Cerebellar nuclear complex (tissue), 1 donor: ENCODE measurements around the gene SEMA7A.
"Not testable (repeated sequence)": the region's sequence is repeated elsewhere in the genome, so short reads cannot be mapped to it uniquely, and the experiment has no call there.

ENCODE experiments used
- DNase-seq, 2 experiments: peaks; one replicate each; lab custom pipeline; 2025; lab: John Stamatoyannopoulos, UW

The SEMA7A gene

DNA sequence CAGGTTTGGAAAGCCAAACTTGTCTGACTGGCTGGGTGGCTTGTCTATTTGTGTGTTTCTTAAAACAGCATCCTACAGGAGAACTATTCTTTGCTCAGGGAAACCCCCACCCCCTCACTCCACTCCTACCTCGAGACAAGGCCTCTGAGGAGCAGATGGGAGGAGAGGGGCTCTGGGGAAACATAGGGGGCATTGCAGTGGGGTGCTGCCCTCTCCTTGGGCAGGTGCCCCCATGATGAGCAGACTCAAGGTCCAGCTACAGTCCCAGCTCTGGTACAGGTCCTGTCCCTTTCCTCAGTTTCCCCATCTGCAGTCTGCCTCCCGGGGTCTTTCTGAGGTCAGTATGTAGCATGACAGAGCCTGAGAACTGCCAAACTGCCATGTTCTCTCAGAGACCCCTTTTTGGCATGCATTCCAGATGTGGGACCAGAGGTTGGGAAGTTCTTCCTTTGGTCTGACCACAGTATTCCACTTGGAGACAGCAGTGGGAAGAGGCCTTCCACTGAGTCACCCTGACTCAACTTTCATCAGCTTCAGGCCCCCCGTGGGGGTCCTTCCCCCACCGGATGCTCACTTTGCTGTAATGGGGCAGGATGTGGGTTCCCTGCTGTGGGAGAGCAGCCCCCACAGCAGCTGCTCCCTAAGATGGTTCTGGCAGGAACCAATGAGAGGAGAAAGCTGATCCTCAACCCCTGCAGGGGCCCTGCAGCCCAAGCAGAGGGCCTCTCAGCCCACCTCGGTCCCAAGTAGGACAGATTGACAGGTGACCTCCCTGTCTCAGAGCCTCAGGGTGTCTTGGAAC, 34.0 kb downstream of the SEMA7A start:
- no peak for DNase-seq

DNA sequence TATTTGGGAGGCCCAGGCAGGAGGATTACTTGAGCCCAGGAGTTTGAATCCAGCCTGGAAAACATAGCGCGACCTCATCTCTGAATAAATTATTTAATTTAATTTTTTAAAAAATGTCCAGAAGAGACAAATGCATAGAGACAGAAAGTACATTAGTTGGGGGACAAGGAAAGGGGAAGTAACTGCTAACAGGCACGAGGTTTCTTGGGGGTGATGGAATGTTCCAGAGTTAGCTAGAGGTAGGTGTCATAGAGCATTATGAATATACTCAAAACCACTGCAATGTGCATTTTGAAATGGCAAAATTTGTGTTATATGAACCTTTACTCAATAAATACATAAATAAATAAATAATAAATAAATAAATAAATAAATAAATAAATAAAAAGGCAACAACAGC, 34.7 kb downstream of the SEMA7A start:
- DNase-seq: no peak

- DNase-seq: no peak
These were observed 35.6 kb downstream of the SEMA7A start for GRCh38 chr15:74398183-74398582.

- DNase-seq: no peak
These were observed 36.3 kb downstream of the SEMA7A start for GRCh38 chr15:74397239-74398068.

GRCh38 chr15:74396445-74397238, 37.1 kb downstream of the SEMA7A start:
- DNase-seq: no peak

GRCh38 chr15:74396146-74396438, 37.7 kb downstream of the SEMA7A start:
- no peak for DNase-seq

DNA sequence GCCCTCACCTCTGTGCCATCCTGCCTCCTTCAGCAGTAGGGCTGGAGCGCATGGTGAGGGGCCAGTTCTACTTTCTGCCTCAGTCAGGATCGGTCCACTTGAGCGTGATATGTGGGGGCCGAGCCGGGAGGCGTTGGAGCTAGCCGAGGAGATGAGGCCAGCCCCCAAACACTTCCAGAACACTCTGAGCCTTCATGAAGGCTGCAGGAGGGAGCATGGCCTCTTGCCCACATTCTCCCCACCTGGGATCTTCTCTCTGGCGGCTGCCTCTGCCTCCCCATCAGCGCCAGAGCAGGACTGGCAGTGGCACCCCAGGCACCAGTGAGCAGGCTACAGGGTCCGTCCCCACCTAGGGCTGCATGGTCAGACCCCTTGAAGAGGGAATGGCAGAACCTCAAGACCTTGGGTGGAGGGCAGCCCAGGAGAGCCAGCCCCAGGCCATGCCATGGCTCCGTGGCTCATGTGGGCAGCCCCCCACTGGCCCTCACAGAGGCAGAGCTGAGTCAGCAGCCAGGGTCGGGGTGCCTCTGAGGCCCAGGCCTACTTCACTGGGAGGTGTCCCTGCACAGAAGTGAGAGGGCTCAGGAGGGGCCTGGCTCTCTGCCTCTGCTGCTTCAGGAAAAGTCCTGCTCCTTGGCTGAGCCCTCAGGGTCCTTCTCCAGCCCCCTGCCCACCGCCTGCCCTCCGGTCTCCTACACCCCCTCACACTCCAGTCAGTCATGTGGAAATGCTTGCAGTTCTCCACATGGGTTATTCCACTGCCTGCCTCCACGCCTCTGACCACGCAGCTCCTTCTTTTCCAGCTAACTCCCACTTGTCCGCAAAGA, 38.2 kb downstream of the SEMA7A start:
- no peak for DNase-seq

DNA sequence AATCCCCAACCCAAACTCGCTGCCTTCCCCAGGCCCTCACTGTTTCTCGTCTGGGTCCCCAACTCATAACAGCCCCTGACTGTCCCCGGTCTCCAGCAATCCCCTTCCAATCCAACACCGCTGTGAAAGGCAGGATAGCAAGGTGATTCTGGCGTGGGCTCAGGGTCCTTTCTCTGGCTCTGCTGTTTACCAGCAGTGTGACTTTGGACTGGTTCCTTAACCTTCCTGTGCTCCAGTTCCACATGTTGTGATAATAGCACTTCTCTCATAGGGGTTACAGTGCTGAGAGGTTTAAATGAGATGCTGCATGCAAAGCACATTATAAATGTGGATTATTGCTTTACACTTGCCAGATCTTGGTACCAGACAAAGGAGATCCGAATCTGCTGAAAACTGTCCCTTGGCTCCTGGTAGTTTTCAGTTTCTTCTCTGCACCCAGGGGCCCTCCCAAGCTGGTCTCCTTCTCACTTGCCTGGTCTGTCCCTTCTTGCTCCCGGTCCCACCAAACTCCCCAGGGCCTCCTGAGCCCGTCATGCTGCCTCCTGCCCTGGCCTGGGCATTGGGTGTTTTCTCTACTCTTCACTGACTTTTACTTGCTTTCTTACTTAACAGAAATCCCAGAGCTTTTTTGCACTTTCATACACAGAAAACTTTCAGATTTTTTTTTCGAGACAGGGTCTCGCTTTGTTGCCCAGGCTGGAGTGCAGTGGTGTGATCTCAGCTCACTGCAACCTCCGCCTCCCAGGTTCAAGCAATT, 39.5 kb downstream of the SEMA7A start:
- no peak for DNase-seq

DNA sequence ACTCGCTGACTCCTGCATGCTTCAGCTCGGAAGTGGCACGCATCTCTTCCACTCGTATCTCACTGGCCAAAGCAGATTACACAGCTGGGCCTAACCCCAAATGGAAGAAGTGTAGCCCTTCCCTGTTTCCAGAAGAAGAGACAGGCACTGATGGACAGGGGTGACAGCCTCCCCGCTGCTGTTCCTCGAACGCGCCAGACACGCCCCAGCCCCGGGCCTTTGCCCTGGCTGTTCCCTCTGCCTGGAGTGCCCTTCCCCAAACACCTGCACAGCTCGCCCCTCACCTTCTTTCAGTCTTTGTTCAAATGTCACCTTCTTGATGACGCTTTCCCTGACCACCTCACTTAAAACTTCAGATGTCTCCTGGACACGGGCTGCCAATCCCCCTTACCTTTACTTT, 40.3 kb downstream of the SEMA7A start:
- DNase-seq: no peak

- DNase-seq: no peak
These were observed 40.9 kb downstream of the SEMA7A start for GRCh38 chr15:74392902-74393301.

- no peak for DNase-seq
These were observed 41.3 kb downstream of the SEMA7A start for GRCh38 chr15:74392451-74392830.

DNA sequence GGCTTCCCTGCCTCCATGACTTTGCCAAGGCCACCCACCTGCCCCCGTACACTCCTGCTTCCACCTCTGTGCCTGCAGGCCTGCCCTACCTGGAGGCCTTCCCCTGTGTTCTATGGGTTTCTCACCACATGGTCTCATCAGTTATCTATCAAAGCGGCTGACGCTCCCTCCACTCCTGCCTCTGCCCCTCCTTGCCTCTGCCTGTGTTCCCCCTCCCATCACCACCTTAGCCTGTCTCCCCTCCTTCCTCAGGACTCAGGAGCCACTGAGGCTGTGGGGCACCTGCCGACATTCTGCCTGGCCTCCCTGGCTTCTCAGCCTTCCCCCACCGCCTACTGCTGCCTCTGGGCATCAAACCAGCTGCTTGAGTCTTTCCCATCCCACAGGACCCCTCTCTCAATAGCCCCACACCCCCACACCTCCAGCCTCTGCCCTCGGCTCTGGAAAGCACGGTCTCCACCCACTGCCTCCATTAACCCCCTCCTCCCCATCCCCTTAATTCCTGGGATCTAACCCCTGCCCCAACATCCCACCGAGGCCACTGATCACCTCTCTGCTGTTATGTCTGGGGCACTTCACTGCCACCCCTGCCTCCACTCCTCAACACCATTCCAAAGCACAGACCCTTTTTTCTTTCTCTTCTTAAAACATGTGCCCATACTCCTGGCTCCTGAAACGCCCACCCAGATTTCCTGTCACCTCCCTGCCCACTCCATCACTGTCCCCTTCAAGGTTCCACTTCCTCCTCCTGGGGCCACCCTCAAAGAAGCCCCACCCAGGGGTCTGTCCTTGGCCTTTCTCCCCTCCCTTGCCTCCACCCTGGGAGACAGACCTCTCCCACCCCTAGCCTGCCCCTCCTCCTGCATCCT, 41.9 kb downstream of the SEMA7A start:
- DNase-seq: no peak

GRCh38 chr15:74390647-74391288, 43.0 kb downstream of the SEMA7A start:
- DNase-seq: no peak

GRCh38 chr15:74390049-74390646, 43.6 kb downstream of the SEMA7A start:
- not testable (repeated sequence) for DNase-seq

GRCh38 chr15:74389241-74390048, 44.3 kb downstream of the SEMA7A start:
- DNase-seq: no peak

GRCh38 chr15:74388363-74388951, 45.3 kb downstream of the SEMA7A start:
- DNase-seq: no peak

DNA sequence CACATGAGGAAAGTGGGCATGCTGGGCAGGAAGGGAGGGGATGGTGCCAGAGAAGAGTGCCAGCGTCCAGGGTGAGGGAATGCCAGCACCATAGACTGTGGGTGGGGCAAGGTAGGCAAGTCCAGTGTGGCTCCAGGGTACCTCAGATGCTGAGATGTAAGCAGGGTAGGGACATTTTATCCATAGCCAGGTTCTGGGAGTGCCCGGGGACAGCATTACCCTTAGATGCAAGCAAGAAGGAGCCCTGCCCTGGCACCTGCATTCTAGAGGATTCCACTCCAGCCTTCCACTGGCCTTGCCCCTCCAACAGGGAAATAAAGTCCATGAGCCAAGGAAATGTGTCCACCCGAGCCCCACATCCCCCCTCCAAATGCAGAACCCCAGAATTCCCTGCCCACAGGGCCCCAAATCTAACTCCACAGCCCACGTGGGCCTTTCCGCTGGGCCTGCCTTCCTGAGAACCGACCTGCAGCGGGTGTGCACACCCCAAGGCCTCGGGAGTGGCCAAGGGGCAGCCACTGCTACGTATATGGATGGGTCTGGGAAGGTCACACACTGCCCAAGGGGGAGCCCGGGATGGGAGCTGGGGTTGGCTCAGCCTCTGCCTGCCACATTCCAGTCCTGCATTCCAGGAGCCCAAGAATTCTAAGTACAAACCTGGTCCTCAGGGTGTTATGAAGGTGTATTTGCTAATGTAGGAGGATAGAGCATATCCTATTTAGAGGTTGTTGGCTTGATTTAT, 46.0 kb downstream of the SEMA7A start:
- no peak for DNase-seq
